Thyroid gland (tissue), 4 donors: ENCODE measurements around the gene SARDH.

Experiments
- POLR2A ChIP-seq, 2 donors: fragments of 450-650 bp; IDR thresholded peaks; one replicate each; pipeline ENCODE4 v1.6.1; 2017; ENCODE audit warnings: antibody characterized with exemption in 2 of 2, mild to moderate bottlenecking in 2 of 2, moderate library complexity in 1 of 2
- TF ChIP-seq, protein P1 (sequence below), 6 experiments: fragments of 200-600 bp in 3 of 6; fragments of 450-650 bp in 3 of 6; sonication (generic) in 3 of 6; IDR thresholded peaks; one replicate each; pipeline ENCODE4 v1.5.1; 2016 to 2019; ENCODE audit warnings: antibody characterized with exemption in 6 of 6, mild to moderate bottlenecking in 2 of 6, inconsistent platforms in 1 of 6, moderate library complexity in 1 of 6

DNA sequence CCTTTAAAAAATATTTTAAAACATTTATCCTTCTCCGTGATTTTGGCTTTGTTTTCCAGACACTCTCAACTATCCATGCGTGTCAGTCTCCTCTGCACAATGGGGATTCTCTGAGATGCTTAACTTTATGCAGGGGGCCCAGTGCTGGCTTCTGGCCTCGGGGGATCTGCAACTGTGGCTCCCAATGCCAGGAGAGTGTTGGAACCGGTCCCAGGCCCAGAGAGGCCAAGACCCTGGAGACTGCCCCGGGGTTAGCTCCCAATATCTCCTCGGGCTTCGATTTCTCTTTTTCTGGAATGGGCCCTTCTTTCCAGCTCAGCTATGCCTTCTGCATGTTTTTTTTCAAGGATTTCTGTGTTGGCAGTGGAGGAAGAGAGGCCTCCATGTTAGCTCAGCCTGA lies 20.1 kb upstream of the SARDH start:
- TF ChIP-seq, protein P1, sequence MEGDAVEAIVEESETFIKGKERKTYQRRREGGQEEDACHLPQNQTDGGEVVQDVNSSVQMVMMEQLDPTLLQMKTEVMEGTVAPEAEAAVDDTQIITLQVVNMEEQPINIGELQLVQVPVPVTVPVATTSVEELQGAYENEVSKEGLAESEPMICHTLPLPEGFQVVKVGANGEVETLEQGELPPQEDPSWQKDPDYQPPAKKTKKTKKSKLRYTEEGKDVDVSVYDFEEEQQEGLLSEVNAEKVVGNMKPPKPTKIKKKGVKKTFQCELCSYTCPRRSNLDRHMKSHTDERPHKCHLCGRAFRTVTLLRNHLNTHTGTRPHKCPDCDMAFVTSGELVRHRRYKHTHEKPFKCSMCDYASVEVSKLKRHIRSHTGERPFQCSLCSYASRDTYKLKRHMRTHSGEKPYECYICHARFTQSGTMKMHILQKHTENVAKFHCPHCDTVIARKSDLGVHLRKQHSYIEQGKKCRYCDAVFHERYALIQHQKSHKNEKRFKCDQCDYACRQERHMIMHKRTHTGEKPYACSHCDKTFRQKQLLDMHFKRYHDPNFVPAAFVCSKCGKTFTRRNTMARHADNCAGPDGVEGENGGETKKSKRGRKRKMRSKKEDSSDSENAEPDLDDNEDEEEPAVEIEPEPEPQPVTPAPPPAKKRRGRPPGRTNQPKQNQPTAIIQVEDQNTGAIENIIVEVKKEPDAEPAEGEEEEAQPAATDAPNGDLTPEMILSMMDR (IDR thresholded peaks at IDR 0.05): no peak
- no peak for TF ChIP-seq POLR2A (IDR thresholded peaks at IDR 0.05)
